ENCODE results near the gene SLC49A4.

DNA sequence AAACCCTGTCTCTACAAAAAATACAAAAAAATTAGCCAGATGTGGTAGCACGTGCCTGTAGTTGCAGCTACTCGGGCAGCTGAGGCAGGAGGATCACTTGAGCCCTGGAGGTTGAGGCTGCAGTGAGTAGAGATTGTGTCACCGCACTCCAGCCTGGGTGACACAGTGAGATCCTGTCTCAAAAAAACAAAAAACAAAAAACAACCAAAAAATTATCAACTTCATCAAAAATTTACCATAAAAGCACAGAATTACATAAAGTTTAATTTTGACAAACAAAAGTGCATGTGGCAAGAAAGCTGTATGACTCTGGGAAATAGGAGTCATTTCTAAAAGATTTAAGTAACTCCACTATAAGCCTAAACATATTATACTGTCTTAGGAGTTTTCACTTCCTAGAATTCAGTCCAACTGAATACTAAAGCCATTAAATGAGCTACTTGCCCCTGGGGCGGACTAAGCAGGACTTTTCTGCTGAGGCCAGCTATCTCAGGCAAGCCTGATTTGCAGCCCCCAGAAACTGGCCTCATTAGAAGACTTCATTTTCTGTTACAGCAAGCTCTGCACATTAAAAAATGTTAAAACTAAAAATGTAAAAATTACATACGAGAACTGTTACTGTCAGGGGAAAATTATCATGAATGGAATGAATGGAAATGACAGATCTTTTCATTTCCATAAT, 24.2 kb upstream of the SLC49A4 start:
- TF ChIP-seq L3MBTL2 (conservative IDR thresholded peaks at IDR 0.05), result no peak
- no peak for TF ChIP-seq NFRKB (IDR thresholded peaks at IDR 0.05)
- no peak for TF ChIP-seq LEF1 (IDR thresholded peaks at IDR 0.05; ENCODE audit: borderline replicate concordance)
- no peak for TF ChIP-seq FOXA1 (IDR thresholded peaks at IDR 0.05)
- TF ChIP-seq SUZ12 (IDR thresholded peaks at IDR 0.05), result no peak

Measured in HEK293T (cell line).